ENCODE results near the gene SUSD4.

DNA sequence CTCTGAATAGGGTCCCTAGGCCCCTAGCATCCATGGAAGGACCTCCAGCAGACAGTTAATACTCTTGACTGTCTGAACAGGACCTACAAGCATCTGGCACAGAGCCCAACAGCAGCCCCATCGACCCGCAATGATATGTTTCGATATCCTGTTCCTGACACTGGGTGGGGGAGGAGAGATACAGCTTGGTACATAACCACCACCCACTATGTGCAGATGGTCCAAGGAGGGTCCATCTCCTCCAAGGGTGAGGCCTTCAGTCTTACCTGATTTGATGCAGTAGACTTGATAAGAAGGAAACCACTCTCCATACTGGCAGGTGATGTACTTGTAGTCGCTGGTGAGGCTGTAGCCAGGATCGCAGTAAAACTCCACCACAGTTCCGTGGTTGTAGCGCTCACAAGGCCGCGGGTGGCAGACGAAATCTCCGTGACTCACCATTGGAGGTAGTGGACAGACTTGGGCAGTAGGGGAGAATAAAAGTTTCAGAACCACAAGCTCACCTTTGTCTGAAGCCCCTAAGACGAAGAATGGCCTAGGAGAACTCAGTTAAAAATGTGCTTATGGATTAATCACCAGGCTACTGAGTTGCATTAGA is 134.9 kb downstream of the SUSD4 start:
- TF ChIP-seq, protein P1, sequence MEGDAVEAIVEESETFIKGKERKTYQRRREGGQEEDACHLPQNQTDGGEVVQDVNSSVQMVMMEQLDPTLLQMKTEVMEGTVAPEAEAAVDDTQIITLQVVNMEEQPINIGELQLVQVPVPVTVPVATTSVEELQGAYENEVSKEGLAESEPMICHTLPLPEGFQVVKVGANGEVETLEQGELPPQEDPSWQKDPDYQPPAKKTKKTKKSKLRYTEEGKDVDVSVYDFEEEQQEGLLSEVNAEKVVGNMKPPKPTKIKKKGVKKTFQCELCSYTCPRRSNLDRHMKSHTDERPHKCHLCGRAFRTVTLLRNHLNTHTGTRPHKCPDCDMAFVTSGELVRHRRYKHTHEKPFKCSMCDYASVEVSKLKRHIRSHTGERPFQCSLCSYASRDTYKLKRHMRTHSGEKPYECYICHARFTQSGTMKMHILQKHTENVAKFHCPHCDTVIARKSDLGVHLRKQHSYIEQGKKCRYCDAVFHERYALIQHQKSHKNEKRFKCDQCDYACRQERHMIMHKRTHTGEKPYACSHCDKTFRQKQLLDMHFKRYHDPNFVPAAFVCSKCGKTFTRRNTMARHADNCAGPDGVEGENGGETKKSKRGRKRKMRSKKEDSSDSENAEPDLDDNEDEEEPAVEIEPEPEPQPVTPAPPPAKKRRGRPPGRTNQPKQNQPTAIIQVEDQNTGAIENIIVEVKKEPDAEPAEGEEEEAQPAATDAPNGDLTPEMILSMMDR (IDR thresholded peaks at IDR 0.05) = no peak
- TF ChIP-seq EP300 (IDR thresholded peaks at IDR 0.05) (no peak), POLR2A (IDR thresholded peaks at IDR 0.05) (no peak)
